Measurements from ENCODE around the gene SERPING1. TPM values are rescaled to one million over a fixed set of nuclear protein-coding genes. Genes with fewer than 3 reads are reported as not detected.

SERPING1 gene
- total and polyA plus RNA-seq, 2 of the 13 experiments (the other 11 are each of a cell fraction or from before 2014, with no cell fraction given), result 2.0 to 10.4 TPM

DNA sequence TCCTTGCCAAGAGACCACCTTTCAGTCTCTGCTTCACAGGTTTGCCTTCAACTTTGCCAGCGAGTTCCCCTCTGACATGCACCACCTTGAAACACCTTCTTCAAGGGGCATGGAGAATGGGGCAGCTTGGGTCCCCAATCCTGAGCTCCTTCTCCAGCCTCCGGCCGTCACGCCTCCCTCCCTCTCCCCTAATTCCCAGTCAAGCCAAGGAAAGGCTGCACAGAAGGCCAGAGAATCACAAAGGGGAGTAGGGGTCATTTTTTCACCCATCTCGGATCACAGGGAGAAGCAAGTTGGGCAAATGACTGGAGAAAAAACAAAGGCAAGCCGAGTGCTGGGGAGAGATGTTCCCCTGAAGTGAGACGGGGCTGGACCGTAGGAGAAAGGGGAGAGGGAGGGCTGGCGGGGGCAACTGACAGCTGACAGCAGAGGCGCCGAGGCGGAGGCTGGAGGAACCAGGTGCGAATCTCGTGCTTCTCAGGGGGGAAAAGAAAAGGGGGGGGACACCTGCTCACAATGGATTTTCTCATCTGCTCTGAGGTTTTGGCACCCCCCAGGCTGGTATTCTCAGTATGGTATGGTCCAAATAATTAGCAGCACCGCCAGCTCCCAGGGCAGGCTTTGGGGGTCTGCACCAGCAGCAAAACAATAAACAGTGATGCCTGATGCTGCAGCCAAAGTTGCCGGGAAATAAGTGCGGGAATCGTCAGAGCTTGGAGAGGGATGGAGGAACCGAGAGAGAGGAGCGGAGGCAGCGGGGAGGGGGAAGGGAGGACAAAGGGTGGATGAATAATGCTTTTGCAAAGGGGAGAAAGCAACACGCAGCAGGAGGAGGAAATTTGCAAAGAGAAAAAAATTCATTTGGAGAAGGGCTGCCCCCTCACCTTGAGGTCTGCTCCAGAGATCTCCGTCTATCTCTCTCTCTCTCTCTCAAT, 51.6 kb downstream of the SERPING1 start:
- Histone ChIP-seq H3K4me2 (ENCODE audit: low read depth, low read length) (no peak overlapping the region; the same call in 1 of the 2 replicates), H3K79me2 (ENCODE audit: insufficient read depth, low read length) (no peaks in the 10 kb centered on the region), H3K4me3 (replicated peaks in 1 of 3; ENCODE audit: insufficient read depth in 1 of 3, low read depth in 2 of 3, low read length in 3 of 3) (no peak overlapping the region), H4K20me1 (ENCODE audit: insufficient read depth, low read length) (no peaks in the 10 kb centered on the region), H2AFZ (ENCODE audit: low read length) (no peak overlapping the region), H3K9ac (ENCODE audit: insufficient read depth, low read depth, low read length) (no peak overlapping the region), H3K36me3 (replicated peaks in 1 of 2; ENCODE audit: control insufficient read depth in 1 of 2, insufficient read depth in 2 of 2, low read length in 2 of 2) (no peaks in the 10 kb centered on the region), H3K27me3 (ENCODE audit: control insufficient read depth in 1 of 2, insufficient read depth in 2 of 2, low read length in 2 of 2) (peaks cover 9 to 46% of the 10 kb centered on the region in 2 experiments), H3K27ac (ENCODE audit: extremely low read length, insufficient read depth, low read length) (no peak overlapping the region), H3K9me3 (ENCODE audit: low read length) (no peaks in the 10 kb centered on the region), H3K4me1 (ENCODE audit: insufficient read depth, low read length) (peaks cover 22% of the 10 kb centered on the region)
- 16% methylated on average over 23 of the region's 23 CpGs for WGBS (ENCODE audit: low lambda C conversion rate)
- FAIRE-seq (no peak), ATAC-seq (no peak), DNase-seq (ENCODE audit: low spot score) (no peak)
- intact Hi-C loops (cut with micrococcal nuclease; ENCODE audit: unreplicated experiment), result no loop called here
- ChIA-PET POLR2A (interaction anchor here (1.4 kb wide), 1 partner anchor 9 kb away, joined by 3 read pairs; no protein-coding TSS in a partner anchor), CTCF (ENCODE audit: low intra/inter-chr PET ratio, low total read pairs) (no interaction called here)
- TF ChIP-seq MXI1 (IDR thresholded peaks at IDR 0.05; ENCODE audit: borderline replicate concordance, low read depth, low read length) (0 out of 3 replicates have a peak, but pooled peaks have one; percentile 28), SSRP1 (CRISPR knock-in tag; IDR thresholded peaks at IDR 0.05) (no peak)
- BruUV-seq (replicated peaks), result no TSS peak
- in situ Hi-C loops (cut with HindIII; ENCODE audit: extremely low pct_ligation_motif_present, low pct_unique_long_range_greater_than_20kb), result loop anchor here (10.0 kb wide), 1 partner anchor 194 kb away; no protein-coding TSS in a partner anchor

DNA sequence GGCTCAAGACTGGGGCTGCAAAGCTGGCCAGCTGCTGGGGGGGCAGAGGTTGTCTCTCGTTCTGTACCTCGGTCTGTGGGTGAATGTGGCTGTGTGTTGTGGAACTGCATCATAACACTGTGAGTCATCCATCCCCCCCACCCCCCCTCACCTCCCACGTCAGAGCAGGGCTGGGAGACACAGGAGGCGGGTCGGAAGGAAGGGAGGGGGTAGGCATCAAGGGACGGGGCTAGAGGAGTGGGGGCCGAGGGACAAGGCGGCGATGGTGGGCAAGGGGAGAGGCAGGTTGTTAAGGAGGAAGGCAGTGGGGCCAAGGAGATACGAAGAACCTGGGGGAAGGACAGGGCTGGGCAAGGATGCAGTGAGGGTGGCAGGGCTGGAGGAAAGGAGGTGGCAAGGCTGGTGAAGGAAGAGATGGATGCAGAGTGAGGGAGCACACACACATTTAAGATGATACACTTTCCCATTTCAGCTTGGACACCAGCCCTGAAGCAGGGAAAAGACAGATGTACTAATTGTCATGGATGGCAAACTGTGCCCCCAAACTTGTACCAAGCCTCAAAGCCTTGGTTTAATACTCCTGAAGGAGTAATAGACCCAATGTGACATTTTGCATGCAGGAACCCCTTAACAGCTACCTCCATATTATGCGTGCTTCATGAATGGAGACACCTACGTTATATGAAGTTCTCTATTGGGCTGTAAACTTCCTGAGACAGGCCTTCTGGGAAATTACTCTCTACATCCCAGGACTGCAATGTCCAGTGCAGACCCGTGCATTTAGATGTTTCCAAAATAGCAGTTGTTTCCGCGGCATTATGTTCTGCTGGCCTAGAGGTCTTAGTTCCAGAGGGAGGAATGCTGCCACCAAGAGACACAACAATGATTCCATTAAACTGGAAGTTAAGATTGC, 52.6 kb downstream of the SERPING1 start, which contains the start of gene YPEL4:
YPEL4 (minus strand) TSS at position 87 of the 913 bp plus-strand sequence. CDS start 2,805 bp downstream, outside the sequence.
- Histone ChIP-seq H3K36me3 (replicated peaks in 1 of 2; ENCODE audit: control insufficient read depth in 1 of 2, insufficient read depth in 2 of 2, low read length in 2 of 2) (no peaks in the 10 kb centered on the region), H3K4me2 (ENCODE audit: low read depth, low read length) (peak within 1 kb of the TSS; percentile 45; the same call in 1 of the 2 replicates), H2AFZ (ENCODE audit: low read length) (no peak within 1 kb of the TSS), H3K9me3 (ENCODE audit: low read length) (no peaks in the 10 kb centered on the region), H4K20me1 (ENCODE audit: insufficient read depth, low read length) (no peaks in the 10 kb centered on the region), H3K27me3 (ENCODE audit: control insufficient read depth in 1 of 2, insufficient read depth in 2 of 2, low read length in 2 of 2) (peaks cover 9 to 46% of the 10 kb centered on the region in 2 experiments), H3K4me1 (ENCODE audit: insufficient read depth, low read length) (peaks cover 15% of the 10 kb centered on the region), H3K79me2 (ENCODE audit: insufficient read depth, low read length) (no peaks in the 10 kb centered on the region), H3K4me3 (replicated peaks in 1 of 3; ENCODE audit: insufficient read depth in 1 of 3, low read depth in 2 of 3, low read length in 3 of 3) (peak within 1 kb of the TSS in 1 of 3 experiments; percentile 26; a peak in 1 of 6 replicates), H3K27ac (ENCODE audit: extremely low read length, insufficient read depth, low read length) (no peak within 1 kb of the TSS), H3K9ac (ENCODE audit: insufficient read depth, low read depth, low read length) (no peak within 1 kb of the TSS)
- DNase-seq (ENCODE audit: low spot score), result no peak
- no peak for FAIRE-seq
- TF ChIP-seq ZBTB3 (CRISPR knock-in tag; IDR thresholded peaks at IDR 0.05; ENCODE audit: borderline replicate concordance, low read depth) (no peak), PATZ1 (CRISPR knock-in tag; IDR thresholded peaks at IDR 0.05) (0 out of 2 replicates have a peak, but pooled peaks have one; percentile 21), MED13 (CRISPR knock-in tag; IDR thresholded peaks at IDR 0.05) (no peak), ZBTB49 (CRISPR knock-in tag; IDR thresholded peaks at IDR 0.05; ENCODE audit: borderline replicate concordance) (no peak), CREB1 (IDR thresholded peaks at IDR 0.05) (peak; percentile 32; the same call in 1 of the 2 replicates), CREB1 (CRISPR knock-in tag; IDR thresholded peaks at IDR 0.05) (0 out of 2 replicates have a peak, but pooled peaks have one; percentile 19), FOSL2 (CRISPR knock-in tag; IDR thresholded peaks at IDR 0.05) (peak; percentile 76), ZNF556 (CRISPR knock-in tag; IDR thresholded peaks at IDR 0.05; ENCODE audit: borderline replicate concordance) (no peak)
- intact Hi-C loops (cut with micrococcal nuclease; ENCODE audit: unreplicated experiment) (no loop called here), in situ Hi-C loops (cut with HindIII; ENCODE audit: extremely low pct_ligation_motif_present, low pct_unique_long_range_greater_than_20kb) (loop anchor here (10.0 to 25.0 kb wide), 3 partner anchors 195 to 862 kb away; partner anchors contain the start of gene OR5B21)
- 21% methylated on average over 15 of the region's 15 CpGs for whole genome bisulfite sequencing (ENCODE audit: low lambda C conversion rate)
- ATAC-seq, result no peak
- POLR2A ChIA-PET, result no interaction called here
- CTCF ChIA-PET (ENCODE audit: low intra/inter-chr PET ratio, low total read pairs), result no interaction called here
- no TSS peak for BruUV-seq (replicated peaks)
